ENCODE results near the gene UNC5C. TPM values are rescaled to one million over a fixed set of nuclear protein-coding genes. Genes with fewer than 3 reads are reported as not detected.

UNC5C gene
- total and polyA plus RNA-seq, 10 of the 15 experiments (the other 5 are each of a cell fraction or from before 2014, with no cell fraction given): 0.02 to 2.0 (median 0.15) TPM; not detected in 1

DNA sequence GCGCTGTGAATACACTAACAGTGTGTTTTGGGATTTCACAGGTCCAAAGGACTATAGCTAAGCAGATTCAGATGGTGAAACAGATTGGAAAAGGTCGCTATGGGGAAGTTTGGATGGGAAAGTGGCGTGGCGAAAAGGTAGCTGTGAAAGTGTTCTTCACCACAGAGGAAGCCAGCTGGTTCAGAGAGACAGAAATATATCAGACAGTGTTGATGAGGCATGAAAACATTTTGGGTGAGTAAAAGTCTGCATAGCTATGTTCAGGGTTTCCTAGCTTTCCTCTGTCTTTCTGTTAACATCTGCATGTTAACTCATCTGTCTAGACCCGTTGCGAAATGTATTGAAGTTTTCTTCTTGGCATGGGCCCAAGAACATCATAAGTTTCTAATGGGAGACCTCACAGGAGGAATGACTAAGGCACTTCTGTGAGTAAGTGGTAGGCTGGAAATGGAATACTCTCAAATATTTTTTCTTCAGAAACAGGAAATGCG lies 418.9 kb downstream of the UNC5C start:
- in situ Hi-C loops (cut with MboI) (loop anchor here (10.0 kb wide), 1 partner anchor 505 kb away; no protein-coding TSS in a partner anchor), intact Hi-C loops (cut with micrococcal nuclease; ENCODE audit: unreplicated experiment) (no loop called here)
- 8% methylated on average over 7 of the region's 7 CpGs for WGBS (ENCODE audit: insufficient coverage, insufficient replicate concordance, low lambda C conversion rate, missing lambda C conversion rate)
- TF ChIP-seq RB1 (IDR thresholded peaks at IDR 0.05; ENCODE audit: borderline replicate concordance): no peak
- TF ChIP-seq ATF2 (IDR thresholded peaks at IDR 0.05; ENCODE audit: low read length): no peak
- no peak for TF ChIP-seq MTA2 (IDR thresholded peaks at IDR 0.05; ENCODE audit: low read depth)
- no peak for TF ChIP-seq CHD2 (IDR thresholded peaks at IDR 0.05; ENCODE audit: borderline replicate concordance, low read depth, low read length)
- TF ChIP-seq ZNF207 (IDR thresholded peaks at IDR 0.05; ENCODE audit: borderline replicate concordance): no peak
- no peak for TF ChIP-seq SMARCA5 (IDR thresholded peaks at IDR 0.05)
- no peak for TF ChIP-seq HCFC1 (IDR thresholded peaks at IDR 0.05; ENCODE audit: low read length)
- TF ChIP-seq, protein P1, sequence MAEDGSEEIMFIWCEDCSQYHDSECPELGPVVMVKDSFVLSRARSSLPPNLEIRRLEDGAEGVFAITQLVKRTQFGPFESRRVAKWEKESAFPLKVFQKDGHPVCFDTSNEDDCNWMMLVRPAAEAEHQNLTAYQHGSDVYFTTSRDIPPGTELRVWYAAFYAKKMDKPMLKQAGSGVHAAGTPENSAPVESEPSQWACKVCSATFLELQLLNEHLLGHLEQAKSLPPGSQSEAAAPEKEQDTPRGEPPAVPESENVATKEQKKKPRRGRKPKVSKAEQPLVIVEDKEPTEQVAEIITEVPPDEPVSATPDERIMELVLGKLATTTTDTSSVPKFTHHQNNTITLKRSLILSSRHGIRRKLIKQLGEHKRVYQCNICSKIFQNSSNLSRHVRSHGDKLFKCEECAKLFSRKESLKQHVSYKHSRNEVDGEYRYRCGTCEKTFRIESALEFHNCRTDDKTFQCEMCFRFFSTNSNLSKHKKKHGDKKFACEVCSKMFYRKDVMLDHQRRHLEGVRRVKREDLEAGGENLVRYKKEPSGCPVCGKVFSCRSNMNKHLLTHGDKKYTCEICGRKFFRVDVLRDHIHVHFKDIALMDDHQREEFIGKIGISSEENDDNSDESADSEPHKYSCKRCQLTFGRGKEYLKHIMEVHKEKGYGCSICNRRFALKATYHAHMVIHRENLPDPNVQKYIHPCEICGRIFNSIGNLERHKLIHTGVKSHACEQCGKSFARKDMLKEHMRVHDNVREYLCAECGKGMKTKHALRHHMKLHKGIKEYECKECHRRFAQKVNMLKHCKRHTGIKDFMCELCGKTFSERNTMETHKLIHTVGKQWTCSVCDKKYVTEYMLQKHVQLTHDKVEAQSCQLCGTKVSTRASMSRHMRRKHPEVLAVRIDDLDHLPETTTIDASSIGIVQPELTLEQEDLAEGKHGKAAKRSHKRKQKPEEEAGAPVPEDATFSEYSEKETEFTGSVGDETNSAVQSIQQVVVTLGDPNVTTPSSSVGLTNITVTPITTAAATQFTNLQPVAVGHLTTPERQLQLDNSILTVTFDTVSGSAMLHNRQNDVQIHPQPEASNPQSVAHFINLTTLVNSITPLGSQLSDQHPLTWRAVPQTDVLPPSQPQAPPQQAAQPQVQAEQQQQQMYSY (CRISPR knock-in tag; IDR thresholded peaks at IDR 0.05): no peak
- TF ChIP-seq BRCA1 (IDR thresholded peaks at IDR 0.05; ENCODE audit: low read depth, low read length): no peak
- no peak for TF ChIP-seq E2F8 (IDR thresholded peaks at IDR 0.05; ENCODE audit: low read depth, partially characterized antibody)
- no peak for TF ChIP-seq NR2C1 (IDR thresholded peaks at IDR 0.05)
- no peak for TF ChIP-seq TARDBP (IDR thresholded peaks at IDR 0.05; ENCODE audit: borderline replicate concordance)
- TF ChIP-seq NFXL1 (IDR thresholded peaks at IDR 0.05; ENCODE audit: borderline replicate concordance): no peak
- TF ChIP-seq SMAD5 (IDR thresholded peaks at IDR 0.05; ENCODE audit: low read depth): no peak
- no peak for TF ChIP-seq RELA (IDR thresholded peaks at IDR 0.05; ENCODE audit: borderline replicate concordance, partially characterized antibody)
- TF ChIP-seq ZNF384 (IDR thresholded peaks at IDR 0.05; ENCODE audit: borderline replicate concordance, low read depth, low read length): no peak
- POLR2A ChIA-PET: no interaction called here
- no peaks in the 10 kb centered on the region for H3K9me3 ChIP-seq (replicated peaks; ENCODE audit: control insufficient read depth, insufficient read depth, low read length)
- FAIRE-seq (no peak), DNase-seq (ENCODE audit: low read depth, low spot score) (no peak), ATAC-seq (no peak)
- no peak overlapping the region for H3K9ac ChIP-seq (ENCODE audit: control insufficient read depth, insufficient read depth, low read length)
- no peaks in the 10 kb centered on the region for H3K4me1 ChIP-seq (ENCODE audit: control insufficient read depth, insufficient read depth, low read length)
- no peak overlapping the region for H3K4me3 ChIP-seq
- H3K27me3 ChIP-seq (replicated peaks in 1 of 2; ENCODE audit: control insufficient read depth in 2 of 2, insufficient read depth in 2 of 2, low read length in 1 of 2): no peaks in the 10 kb centered on the region
- RAD21 ChIA-PET (ENCODE audit: unreplicated experiment): no interaction called here
- no peak overlapping the region for H2AFZ ChIP-seq (ENCODE audit: control insufficient read depth, low read depth, low read length)
- H3K4me2 ChIP-seq (ENCODE audit: control insufficient read depth, insufficient read depth): no peak overlapping the region
- H3K79me2 ChIP-seq (ENCODE audit: control insufficient read depth, insufficient read depth, low read length): no peaks in the 10 kb centered on the region
- CTCF ChIA-PET: no interaction called here
- no peak overlapping the region for H3K27ac ChIP-seq (ENCODE audit: control insufficient read depth, insufficient read depth)
- no peaks in the 10 kb centered on the region for H3K36me3 ChIP-seq (ENCODE audit: control insufficient read depth in 2 of 2, insufficient read depth in 2 of 2, low read length in 1 of 2)
- H4K20me1 ChIP-seq (ENCODE audit: control insufficient read depth, insufficient read depth): no peaks in the 10 kb centered on the region
- no TSS peak for BruUV-seq (replicated peaks)
- SMC1A ChIA-PET (ENCODE audit: uncharacterized antibody, unreplicated experiment): interaction anchor here (1.2 kb wide), 1 partner anchor 20 kb away, joined by 3 read pairs; no protein-coding TSS in a partner anchor

All from GM12878 (cell line).